Measurements from ENCODE around the gene RPL18.

RPL18 gene

GRCh38 chr19:48650974-48651682, 32.1 kb upstream of the RPL18 start:
- no peak for TF ChIP-seq REST (IDR thresholded peaks at IDR 0.05; ENCODE audit: insufficient read depth in 1 of 2, low read depth in 2 of 2, low read length in 2 of 2)
- no peak for TF ChIP-seq FOXP2 (optimal IDR thresholded peaks at IDR 0.05; ENCODE audit: borderline replicate concordance, extremely low read depth, extremely low read length, insufficient read depth)
- no peak for TF ChIP-seq TAF1 (IDR thresholded peaks at IDR 0.05; ENCODE audit: borderline replicate concordance, insufficient read depth, low read length)
- no peak for TF ChIP-seq SIN3A (IDR thresholded peaks at IDR 0.05; ENCODE audit: borderline replicate concordance, insufficient read depth, low read length)
- TF ChIP-seq POLR2AphosphoS5 (IDR thresholded peaks at IDR 0.05; ENCODE audit: low read depth, low read length) = no peak

GRCh38 chr19:48648134-48648533, 29.2 kb upstream of the RPL18 start:
- no peak for TF ChIP-seq REST (IDR thresholded peaks at IDR 0.05; ENCODE audit: insufficient read depth in 1 of 2, low read depth in 2 of 2, low read length in 2 of 2)
- no peak for TF ChIP-seq POLR2AphosphoS5 (IDR thresholded peaks at IDR 0.05; ENCODE audit: low read depth, low read length)
- TF ChIP-seq TAF1 (IDR thresholded peaks at IDR 0.05; ENCODE audit: borderline replicate concordance, insufficient read depth, low read length) = no peak
- no peak for TF ChIP-seq SIN3A (IDR thresholded peaks at IDR 0.05; ENCODE audit: borderline replicate concordance, insufficient read depth, low read length)
- no peak for TF ChIP-seq FOXP2 (optimal IDR thresholded peaks at IDR 0.05; ENCODE audit: borderline replicate concordance, extremely low read depth, extremely low read length, insufficient read depth)

GRCh38 chr19:48646722-48647216, 27.8 kb upstream of the RPL18 start:
- TF ChIP-seq FOXP2 (optimal IDR thresholded peaks at IDR 0.05; ENCODE audit: borderline replicate concordance, extremely low read depth, extremely low read length, insufficient read depth) (no peak), TAF1 (IDR thresholded peaks at IDR 0.05; ENCODE audit: borderline replicate concordance, insufficient read depth, low read length) (no peak), REST (IDR thresholded peaks at IDR 0.05; ENCODE audit: insufficient read depth in 1 of 2, low read depth in 2 of 2, low read length in 2 of 2) (no peak), SIN3A (IDR thresholded peaks at IDR 0.05; ENCODE audit: borderline replicate concordance, insufficient read depth, low read length) (no peak), POLR2AphosphoS5 (IDR thresholded peaks at IDR 0.05; ENCODE audit: low read depth, low read length) (no peak)

- TF ChIP-seq POLR2AphosphoS5 (IDR thresholded peaks at IDR 0.05; ENCODE audit: low read depth, low read length) (no peak), FOXP2 (optimal IDR thresholded peaks at IDR 0.05; ENCODE audit: borderline replicate concordance, extremely low read depth, extremely low read length, insufficient read depth) (peak; percentile 66)
Measured at GRCh38 chr19:48646001-48646721, 27.2 kb upstream of the RPL18 start, which contains the start of gene CA11. Gene CA11, minus strand, starts transcription at chr19:48646187. Its CDS starts 555 bp downstream, at chr19:48645632.

- TF ChIP-seq POLR2AphosphoS5 (IDR thresholded peaks at IDR 0.05; ENCODE audit: low read depth, low read length) = no peak
- no peak for TF ChIP-seq FOXP2 (optimal IDR thresholded peaks at IDR 0.05; ENCODE audit: borderline replicate concordance, extremely low read depth, extremely low read length, insufficient read depth)
- TF ChIP-seq TAF1 (IDR thresholded peaks at IDR 0.05; ENCODE audit: borderline replicate concordance, insufficient read depth, low read length) = no peak
- TF ChIP-seq SIN3A (IDR thresholded peaks at IDR 0.05; ENCODE audit: borderline replicate concordance, insufficient read depth, low read length) = no peak
- no peak for TF ChIP-seq REST (IDR thresholded peaks at IDR 0.05; ENCODE audit: insufficient read depth in 1 of 2, low read depth in 2 of 2, low read length in 2 of 2)
Measured at GRCh38 chr19:48645620-48646000, 26.6 kb upstream of the RPL18 start.
